ENCODE data around the gene KIF26A.

- TF ChIP-seq, protein P1, sequence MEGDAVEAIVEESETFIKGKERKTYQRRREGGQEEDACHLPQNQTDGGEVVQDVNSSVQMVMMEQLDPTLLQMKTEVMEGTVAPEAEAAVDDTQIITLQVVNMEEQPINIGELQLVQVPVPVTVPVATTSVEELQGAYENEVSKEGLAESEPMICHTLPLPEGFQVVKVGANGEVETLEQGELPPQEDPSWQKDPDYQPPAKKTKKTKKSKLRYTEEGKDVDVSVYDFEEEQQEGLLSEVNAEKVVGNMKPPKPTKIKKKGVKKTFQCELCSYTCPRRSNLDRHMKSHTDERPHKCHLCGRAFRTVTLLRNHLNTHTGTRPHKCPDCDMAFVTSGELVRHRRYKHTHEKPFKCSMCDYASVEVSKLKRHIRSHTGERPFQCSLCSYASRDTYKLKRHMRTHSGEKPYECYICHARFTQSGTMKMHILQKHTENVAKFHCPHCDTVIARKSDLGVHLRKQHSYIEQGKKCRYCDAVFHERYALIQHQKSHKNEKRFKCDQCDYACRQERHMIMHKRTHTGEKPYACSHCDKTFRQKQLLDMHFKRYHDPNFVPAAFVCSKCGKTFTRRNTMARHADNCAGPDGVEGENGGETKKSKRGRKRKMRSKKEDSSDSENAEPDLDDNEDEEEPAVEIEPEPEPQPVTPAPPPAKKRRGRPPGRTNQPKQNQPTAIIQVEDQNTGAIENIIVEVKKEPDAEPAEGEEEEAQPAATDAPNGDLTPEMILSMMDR (IDR thresholded peaks at IDR 0.05; ENCODE audit: low read length) = no peak
- no peak for TF ChIP-seq EZH2 (IDR thresholded peaks at IDR 0.05; ENCODE audit: borderline replicate concordance, low read length)
Observed at GRCh38 chr14:104182857-104183425, 44.6 kb downstream of the KIF26A start.

Measured in OCI-LY1 (cell line).